Spleen (tissue), 7 donors: Measurements from ENCODE around the gene SF3A1.

ENCODE experiments used
- POLR2AphosphoS5 ChIP-seq, 3 donors: sonication (generic); formaldehyde crosslinking; IDR thresholded peaks; one replicate each; pipeline ENCODE4 v1.5.1; 2017; ENCODE audit warnings: antibody characterized with exemption in 3 of 3
- TF ChIP-seq, protein P1 (sequence below), 11 experiments: fragments of 200-600 bp in 7 of 11; fragments of 450-650 bp in 4 of 11; sonication (generic) in 4 of 11; IDR thresholded peaks in 8 of 11; conservative IDR thresholded peaks in 3 of 11; 1 replicate in 7 of 11; 2 replicates in 4 of 11; pipeline versions ENCODE4 v1.4.0 to v1.8.0; 2016 to 2021; ENCODE audit warnings: antibody characterized with exemption in 11 of 11, inconsistent platforms in 4 of 11, mild to moderate bottlenecking in 1 of 11
- donor health status: DM: no; HTN: no; CAD: no; lungs with moderate emphysema.
- donor health status: DM: no; HTN: no; CAD: no.
- donor health status: DM: no; HTN: no; CAD: no.

DNA sequence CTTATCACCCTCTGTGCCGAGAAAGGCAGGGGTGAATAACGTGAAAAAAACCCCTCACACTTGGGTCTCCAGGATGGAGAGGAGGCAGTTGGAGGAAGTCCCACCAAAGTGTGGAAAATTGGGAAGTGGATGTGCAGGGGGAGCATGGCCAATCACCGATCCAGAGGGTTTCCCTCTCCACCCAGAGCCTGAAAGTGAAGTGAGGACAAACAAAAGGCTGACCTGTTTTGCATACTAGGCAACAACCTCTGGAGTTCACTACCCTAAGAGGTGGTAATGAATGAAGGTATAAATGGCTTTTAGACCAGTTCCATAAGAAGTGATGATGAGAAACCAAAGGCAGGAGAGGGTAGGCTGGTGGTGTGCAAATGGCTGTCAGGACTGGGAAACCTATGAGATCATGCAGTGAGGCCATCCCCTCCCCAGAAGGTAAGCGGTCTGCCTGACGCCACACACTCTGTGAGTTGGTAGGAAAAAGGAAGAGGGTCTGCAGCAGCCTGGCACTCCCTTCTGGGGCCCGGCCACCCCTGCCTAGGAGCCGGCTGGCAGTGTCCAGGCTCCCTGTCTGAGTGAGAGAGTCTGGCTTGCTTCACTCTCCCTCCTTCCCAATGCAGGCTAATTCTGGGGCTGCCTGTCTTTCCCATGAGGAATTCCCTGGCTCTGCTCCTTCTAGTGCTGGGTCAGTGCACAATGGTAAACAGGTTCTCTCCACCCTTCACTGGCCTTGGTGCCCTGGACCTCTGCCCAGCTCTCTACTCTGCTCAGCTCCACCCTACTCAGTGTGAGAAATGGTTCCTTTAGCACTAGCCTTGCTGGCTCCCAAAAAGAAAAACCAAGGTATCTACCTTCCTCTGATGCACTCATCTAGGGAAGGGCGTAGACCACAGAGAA is 45.6 kb downstream of the SF3A1 start:
- TF ChIP-seq, protein P1, sequence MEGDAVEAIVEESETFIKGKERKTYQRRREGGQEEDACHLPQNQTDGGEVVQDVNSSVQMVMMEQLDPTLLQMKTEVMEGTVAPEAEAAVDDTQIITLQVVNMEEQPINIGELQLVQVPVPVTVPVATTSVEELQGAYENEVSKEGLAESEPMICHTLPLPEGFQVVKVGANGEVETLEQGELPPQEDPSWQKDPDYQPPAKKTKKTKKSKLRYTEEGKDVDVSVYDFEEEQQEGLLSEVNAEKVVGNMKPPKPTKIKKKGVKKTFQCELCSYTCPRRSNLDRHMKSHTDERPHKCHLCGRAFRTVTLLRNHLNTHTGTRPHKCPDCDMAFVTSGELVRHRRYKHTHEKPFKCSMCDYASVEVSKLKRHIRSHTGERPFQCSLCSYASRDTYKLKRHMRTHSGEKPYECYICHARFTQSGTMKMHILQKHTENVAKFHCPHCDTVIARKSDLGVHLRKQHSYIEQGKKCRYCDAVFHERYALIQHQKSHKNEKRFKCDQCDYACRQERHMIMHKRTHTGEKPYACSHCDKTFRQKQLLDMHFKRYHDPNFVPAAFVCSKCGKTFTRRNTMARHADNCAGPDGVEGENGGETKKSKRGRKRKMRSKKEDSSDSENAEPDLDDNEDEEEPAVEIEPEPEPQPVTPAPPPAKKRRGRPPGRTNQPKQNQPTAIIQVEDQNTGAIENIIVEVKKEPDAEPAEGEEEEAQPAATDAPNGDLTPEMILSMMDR (IDR thresholded peaks at IDR 0.05 in 8 of 11, conservative IDR thresholded peaks at IDR 0.05 in 3 of 11), result no peak
- TF ChIP-seq POLR2AphosphoS5 (IDR thresholded peaks at IDR 0.05), result peak; percentile 26 to 49 (median 35)
